WI38 (cell line): ENCODE data around the gene KCNS3.

Experiments used
- H3K4me3 ChIP-seq: 2 replicates; pipeline ENCODE4 v1.5.1; 2011; ENCODE audit warnings: low read depth, mild to moderate bottlenecking, control low read depth, low read length
- CTCF ChIP-seq: IDR thresholded peaks from 2 replicates; pipeline ENCODE4 v1.5.1; 2012; ENCODE audit warnings: low read depth, mild to moderate bottlenecking, control low read depth, low read length

The KCNS3 gene

GRCh38 chr2:17940091-17940630 lies 61.7 kb downstream of the KCNS3 start:
- H3K4me3 ChIP-seq: no peak overlapping the region
- no peak for TF ChIP-seq CTCF

- TF ChIP-seq CTCF: no peak
- no peak overlapping the region for H3K4me3 ChIP-seq
Measured at GRCh38 chr2:17943444-17943843, 65.0 kb downstream of the KCNS3 start.

- TF ChIP-seq CTCF: no peak
- H3K4me3 ChIP-seq: no peak overlapping the region
Measured at GRCh38 chr2:17947113-17947512, 68.6 kb downstream of the KCNS3 start.

GRCh38 chr2:17950006-17950405 lies 71.5 kb downstream of the KCNS3 start:
- TF ChIP-seq CTCF: no peak
- no peak overlapping the region for H3K4me3 ChIP-seq

- no peak for TF ChIP-seq CTCF
- no peak overlapping the region for H3K4me3 ChIP-seq
Measured at GRCh38 chr2:17951563-17951962, 73.1 kb downstream of the KCNS3 start.

- H3K4me3 ChIP-seq: no peak overlapping the region
- no peak for TF ChIP-seq CTCF
Measured at GRCh38 chr2:17958466-17959092, 80.1 kb downstream of the KCNS3 start.

- TF ChIP-seq CTCF: no peak
- H3K4me3 ChIP-seq: no peak overlapping the region
Measured at GRCh38 chr2:17959356-17959755, 80.9 kb downstream of the KCNS3 start.
